OCI-LY7 (cell line): ENCODE data around the gene FRMD5. TPM values are rescaled to one million over a fixed set of nuclear protein-coding genes. Genes with fewer than 3 reads are reported as not detected.

ENCODE experiments used
- BruUV-seq: library from RNA; stranded (reverse); fragments of 400-500 nt; replicated peaks from 2 replicates; lab custom pipeline; 2021; lab: Mats Ljungman, UMichigan
- CTCF ChIA-PET: fragments of 300-600 bp; sonication (Branson Sonifier 250); formaldehyde crosslinking; loops from one replicate; lab custom pipeline; 2022; ENCODE audit warnings: antibody characterized with exemption; ENCODE audit not compliant: unreplicated experiment; lab: Charles Lee
- POLR2A ChIA-PET: fragments of 300-600 bp; sonication (Branson Sonifier 250); formaldehyde crosslinking; loops from one replicate; lab custom pipeline; 2022; ENCODE audit warnings: antibody characterized with exemption; lab: Charles Lee
- DNase-seq: peaks from one replicate; pipeline ENCODE4 v3.0.0-alpha.2; 2015; ENCODE audit warnings: low spot score
- H2AFZ ChIP-seq: fragments of 200-600 bp; sonication (generic), shearing (Covaris generic); 2 replicates; pipeline ENCODE4 v1.6.1; 2014; ENCODE audit warnings: mild to moderate bottlenecking, antibody characterized with exemption, low read length, moderate library complexity
- H3K27ac ChIP-seq: fragments of 200-600 bp; sonication (generic); 2 replicates; pipeline ENCODE4 v1.5.1; 2014; ENCODE audit warnings: mixed run types, low read depth, mild to moderate bottlenecking, moderate library complexity, low read length, inconsistent platforms; ENCODE audit not compliant: poor library complexity, severe bottlenecking
- H3K36me3 ChIP-seq: fragments of 200-600 bp; sonication (generic); 2 replicates; pipeline ENCODE4 v1.6.1; 2014; ENCODE audit warnings: mild to moderate bottlenecking, antibody characterized with exemption, low read length, moderate library complexity, mixed read lengths; ENCODE audit not compliant: insufficient read depth
- H3K4me1 ChIP-seq: fragments of 200-600 bp; sonication (generic); 2 replicates; pipeline ENCODE4 v1.5.1; 2014; ENCODE audit warnings: mild to moderate bottlenecking, low read length; ENCODE audit not compliant: insufficient read depth, poor library complexity, severe bottlenecking
- H3K4me2 ChIP-seq: fragments of 200-600 bp; sonication (generic); 2 replicates; pipeline ENCODE4 v1.6.1; 2014; ENCODE audit warnings: mild to moderate bottlenecking, low read length
- H3K4me3 ChIP-seq: fragments of 200-600 bp; sonication (generic); 2 replicates; pipeline ENCODE4 v1.5.1; 2014; ENCODE audit warnings: mild to moderate bottlenecking, low read depth, low read length; ENCODE audit not compliant: poor library complexity, severe bottlenecking
- H3K79me2 ChIP-seq: fragments of 200-600 bp; sonication (generic); 2 replicates; pipeline ENCODE4 v1.6.1; 2016; ENCODE audit warnings: low read depth, mild to moderate bottlenecking, low read length, moderate library complexity, mixed read lengths; ENCODE audit not compliant: insufficient read depth
- H3K9me2 ChIP-seq: fragments of 200-600 bp; sonication (generic); 2 replicates; pipeline ENCODE4 v1.6.1; 2016; ENCODE audit warnings: mild to moderate bottlenecking, low read length, mixed read lengths; ENCODE audit not compliant: insufficient read depth
- H3K9me3 ChIP-seq: fragments of 200-600 bp; sonication (generic); 2 replicates; pipeline ENCODE4 v1.6.1; 2014; ENCODE audit warnings: mild to moderate bottlenecking, mixed run types, low read length, mixed read lengths
- H4K20me1 ChIP-seq: fragments of 200-600 bp; sonication (generic); 2 replicates; pipeline ENCODE4 v1.6.1; 2014; ENCODE audit warnings: mild to moderate bottlenecking, antibody characterized with exemption, low read length, moderate library complexity, mixed read lengths; ENCODE audit not compliant: insufficient read depth
- CTCF ChIP-seq: fragments of 200-600 bp; sonication (generic); conservative IDR thresholded peaks from 2 replicates; pipeline ENCODE4 v1.5.1; 2014; ENCODE audit warnings: mild to moderate bottlenecking, antibody characterized with exemption, low read length, moderate library complexity, mixed read lengths
- EZH2phosphoT487 ChIP-seq: fragments of 200-600 bp; sonication (generic); IDR thresholded peaks from 2 replicates; pipeline ENCODE4 v1.6.1; 2018; ENCODE audit warnings: low read depth, borderline replicate concordance, mild to moderate bottlenecking, mixed run types, antibody characterized with exemption, low read length, moderate library complexity, mixed read lengths
- intact Hi-C: fragments of 100-400 bp; cut with micrococcal nuclease; formaldehyde crosslinking; loops from one replicate; pipeline ENCODE4 v1.10.0; 2022; ENCODE audit not compliant: unreplicated experiment
- total RNA-seq, 2 experiments: library from RNA; depleted of rRNA in 1 of 2; stranded (reverse); fragments of >200 nt in 1 of 2; shearing (Covaris generic) in 1 of 2; gene quantifications; 2 replicates each; pipeline ENCODE4 v1.2.3, GENCODE V29; 2014 to 2022

FRMD5 gene
- total RNA-seq, 2 experiments from 2014 or later, result not detected

- no TSS peak for BruUV-seq
- Histone ChIP-seq H3K79me2 (no peaks in the 10 kb centered on the region), H3K4me3 (no peak overlapping the region), H3K27ac (no peak overlapping the region), H4K20me1 (no peaks in the 10 kb centered on the region), H3K36me3 (peaks cover 8% of the 10 kb centered on the region; the same call in 1 of the 2 replicates), H3K4me2 (no peak overlapping the region), H3K4me1 (peaks cover under 1% of the 10 kb centered on the region), H2AFZ (no peak overlapping the region), H3K9me3 (no peaks in the 10 kb centered on the region), H3K9me2 (no peaks in the 10 kb centered on the region)
- CTCF ChIA-PET, result no interaction called here
- POLR2A ChIA-PET, result no interaction called here
- TF ChIP-seq EZH2phosphoT487, result no peak
- intact Hi-C loops, result no loop called here
- DNase-seq, result no peak
Observed at GRCh38 chr15:43898891-43899290, 296.2 kb downstream of the FRMD5 start.

- Histone ChIP-seq H3K4me2 (no peak overlapping the region), H2AFZ (no peak overlapping the region), H3K27ac (no peak overlapping the region), H4K20me1 (no peaks in the 10 kb centered on the region), H3K4me3 (no peak overlapping the region), H3K79me2 (no peaks in the 10 kb centered on the region), H3K36me3 (peaks cover 18% of the 10 kb centered on the region), H3K9me2 (no peaks in the 10 kb centered on the region), H3K4me1 (no peaks in the 10 kb centered on the region), H3K9me3 (no peaks in the 10 kb centered on the region)
- ChIA-PET CTCF (no interaction called here), POLR2A (interaction anchor here (0.7 kb wide), 1 partner anchor 1122 kb away, joined by 5 read pairs; no protein-coding TSS in a partner anchor)
- DNase-seq, result no peak
- no TSS peak for BruUV-seq
- intact Hi-C loops, result no loop called here
- TF ChIP-seq CTCF, result no peak
- TF ChIP-seq EZH2phosphoT487, result no peak
Observed at GRCh38 chr15:43896543-43896942, 298.5 kb downstream of the FRMD5 start.

GRCh38 chr15:43895586-43895985 lies 299.5 kb downstream of the FRMD5 start:
- TF ChIP-seq CTCF (no peak), EZH2phosphoT487 (no peak)
- Histone ChIP-seq H3K9me3 (no peaks in the 10 kb centered on the region), H3K4me2 (no peak overlapping the region), H3K27ac (no peak overlapping the region), H2AFZ (no peak overlapping the region), H3K9me2 (no peaks in the 10 kb centered on the region), H3K4me1 (no peaks in the 10 kb centered on the region), H3K79me2 (no peaks in the 10 kb centered on the region), H3K36me3 (peaks cover 26% of the 10 kb centered on the region), H3K4me3 (no peak overlapping the region), H4K20me1 (no peaks in the 10 kb centered on the region)
- CTCF ChIA-PET, result no interaction called here
- DNase-seq, result no peak
- no TSS peak for BruUV-seq
- POLR2A ChIA-PET, result no interaction called here
- intact Hi-C loops, result no loop called here
